Keratinocyte (primary cell): ENCODE results near the gene AGAP1.

Source experiments
- EZH2 ChIP-seq: IDR thresholded peaks from one replicate; pipeline ENCODE4 v1.6.1; 2012; ENCODE audit warnings: inconsistent platforms, mild to moderate bottlenecking, low read length, moderate library complexity
- TF ChIP-seq, protein P1 (sequence below), 3 experiments: IDR thresholded peaks in 1 of 3; conservative IDR thresholded peaks in 1 of 3; optimal IDR thresholded peaks in 1 of 3; 2 replicates in 2 of 3; 3 replicates in 1 of 3; pipeline versions ENCODE3 to v1.5.1; 2011; ENCODE audit warnings: low read length in 3 of 3, mild to moderate bottlenecking in 3 of 3, moderate library complexity in 2 of 3, control low read depth in 1 of 3, inconsistent platforms in 1 of 3; ENCODE audit not compliant: insufficient read depth in 2 of 3; ENCODE audit errors: extremely low read depth in 1 of 3

DNA sequence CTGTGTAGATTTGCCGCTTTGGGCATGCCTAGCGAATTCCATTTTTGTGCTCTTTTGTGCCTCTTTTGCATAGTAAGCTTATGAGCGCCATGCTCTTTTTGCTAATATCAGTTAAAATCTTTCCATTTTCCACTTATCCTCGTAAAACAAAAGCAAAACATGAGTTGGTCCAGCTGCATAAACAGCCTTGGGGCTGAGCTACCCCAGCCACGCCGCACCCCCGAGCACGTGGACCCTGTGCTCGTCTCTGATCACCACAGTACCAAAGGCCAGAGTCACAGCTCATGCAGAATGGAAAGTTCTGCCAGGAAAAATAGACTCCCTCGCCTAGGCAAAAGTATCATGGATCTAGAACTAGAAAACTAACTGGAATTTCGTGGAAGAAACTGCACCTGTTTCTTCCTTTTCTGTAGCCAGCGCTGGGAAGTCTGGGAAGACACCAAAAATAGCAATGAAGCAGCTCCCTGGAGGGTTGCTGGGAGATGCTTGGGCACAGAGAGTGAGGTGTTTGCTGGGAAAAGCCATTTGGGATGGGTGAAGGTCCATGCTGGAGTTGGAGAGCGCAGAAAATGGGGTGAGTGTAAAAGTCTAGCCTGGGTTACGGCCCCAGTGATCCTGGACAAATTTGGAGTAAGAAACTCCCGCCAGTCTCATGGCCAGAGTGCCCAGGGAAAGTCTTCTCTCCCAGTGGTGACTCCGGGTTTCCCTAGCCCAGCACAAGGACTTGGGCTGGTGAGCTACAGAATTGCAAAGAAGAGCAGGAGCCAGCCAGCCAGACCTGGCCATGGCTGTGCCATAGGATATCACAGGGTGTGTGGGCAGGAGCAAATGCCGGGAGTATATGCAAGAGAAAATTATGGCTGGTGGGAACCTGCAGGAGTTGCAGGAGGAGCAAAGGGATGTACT, 456.0 kb downstream of the AGAP1 start:
- TF ChIP-seq, protein P1, sequence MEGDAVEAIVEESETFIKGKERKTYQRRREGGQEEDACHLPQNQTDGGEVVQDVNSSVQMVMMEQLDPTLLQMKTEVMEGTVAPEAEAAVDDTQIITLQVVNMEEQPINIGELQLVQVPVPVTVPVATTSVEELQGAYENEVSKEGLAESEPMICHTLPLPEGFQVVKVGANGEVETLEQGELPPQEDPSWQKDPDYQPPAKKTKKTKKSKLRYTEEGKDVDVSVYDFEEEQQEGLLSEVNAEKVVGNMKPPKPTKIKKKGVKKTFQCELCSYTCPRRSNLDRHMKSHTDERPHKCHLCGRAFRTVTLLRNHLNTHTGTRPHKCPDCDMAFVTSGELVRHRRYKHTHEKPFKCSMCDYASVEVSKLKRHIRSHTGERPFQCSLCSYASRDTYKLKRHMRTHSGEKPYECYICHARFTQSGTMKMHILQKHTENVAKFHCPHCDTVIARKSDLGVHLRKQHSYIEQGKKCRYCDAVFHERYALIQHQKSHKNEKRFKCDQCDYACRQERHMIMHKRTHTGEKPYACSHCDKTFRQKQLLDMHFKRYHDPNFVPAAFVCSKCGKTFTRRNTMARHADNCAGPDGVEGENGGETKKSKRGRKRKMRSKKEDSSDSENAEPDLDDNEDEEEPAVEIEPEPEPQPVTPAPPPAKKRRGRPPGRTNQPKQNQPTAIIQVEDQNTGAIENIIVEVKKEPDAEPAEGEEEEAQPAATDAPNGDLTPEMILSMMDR (optimal IDR thresholded peaks at IDR 0.05 in 1 of 3, IDR thresholded peaks at IDR 0.05 in 1 of 3, conservative IDR thresholded peaks at IDR 0.05 in 1 of 3; ENCODE audit: extremely low read depth in 1 of 3, insufficient read depth in 2 of 3, low read length in 3 of 3) = no peak
- no peak for TF ChIP-seq EZH2
